Gastroesophageal sphincter (tissue), 3 donors: ENCODE results near the gene VCX.

Experiments
- EP300 ChIP-seq: sonication (generic); formaldehyde crosslinking; IDR thresholded peaks from one replicate; pipeline ENCODE4 v1.6.1; 2017; ENCODE audit warnings: antibody characterized with exemption, mild to moderate bottlenecking
- TF ChIP-seq, protein P1 (sequence below), 4 experiments: fragments of 200-600 bp in 2 of 4; fragments of 450-650 bp in 2 of 4; sonication (generic) in 1 of 4; IDR thresholded peaks; one replicate each; pipeline ENCODE4 v1.5.1; 2017 to 2019; ENCODE audit warnings: antibody characterized with exemption in 4 of 4, mild to moderate bottlenecking in 2 of 4, moderate library complexity in 2 of 4

DNA sequence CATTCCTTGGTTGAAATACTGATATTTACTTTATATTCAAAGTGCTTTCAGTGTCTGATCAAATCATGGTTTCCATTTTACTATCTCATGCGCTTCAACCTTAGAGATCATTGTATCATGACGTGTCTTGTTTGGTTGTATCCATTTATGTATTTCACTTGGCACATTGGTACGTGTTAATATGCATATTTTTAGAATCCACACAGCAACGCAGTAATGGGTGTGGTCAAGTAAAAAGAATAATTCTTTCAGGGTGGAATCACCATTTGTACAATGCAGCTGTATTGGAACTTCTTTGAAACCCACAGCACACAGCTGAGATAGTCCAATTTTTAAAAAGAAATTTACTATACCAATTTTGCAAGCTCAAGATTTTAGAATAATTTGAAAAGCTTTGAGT, 29.1 kb downstream of the VCX start:
- TF ChIP-seq, protein P1, sequence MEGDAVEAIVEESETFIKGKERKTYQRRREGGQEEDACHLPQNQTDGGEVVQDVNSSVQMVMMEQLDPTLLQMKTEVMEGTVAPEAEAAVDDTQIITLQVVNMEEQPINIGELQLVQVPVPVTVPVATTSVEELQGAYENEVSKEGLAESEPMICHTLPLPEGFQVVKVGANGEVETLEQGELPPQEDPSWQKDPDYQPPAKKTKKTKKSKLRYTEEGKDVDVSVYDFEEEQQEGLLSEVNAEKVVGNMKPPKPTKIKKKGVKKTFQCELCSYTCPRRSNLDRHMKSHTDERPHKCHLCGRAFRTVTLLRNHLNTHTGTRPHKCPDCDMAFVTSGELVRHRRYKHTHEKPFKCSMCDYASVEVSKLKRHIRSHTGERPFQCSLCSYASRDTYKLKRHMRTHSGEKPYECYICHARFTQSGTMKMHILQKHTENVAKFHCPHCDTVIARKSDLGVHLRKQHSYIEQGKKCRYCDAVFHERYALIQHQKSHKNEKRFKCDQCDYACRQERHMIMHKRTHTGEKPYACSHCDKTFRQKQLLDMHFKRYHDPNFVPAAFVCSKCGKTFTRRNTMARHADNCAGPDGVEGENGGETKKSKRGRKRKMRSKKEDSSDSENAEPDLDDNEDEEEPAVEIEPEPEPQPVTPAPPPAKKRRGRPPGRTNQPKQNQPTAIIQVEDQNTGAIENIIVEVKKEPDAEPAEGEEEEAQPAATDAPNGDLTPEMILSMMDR (IDR thresholded peaks at IDR 0.05), result no peak
- TF ChIP-seq EP300, result no peak
